Endothelial cell of umbilical vein (primary cell): ENCODE data around the gene ABR.

Experiments used
- CTCF ChIP-seq, 2 donors: IDR thresholded peaks; 1 replicate in 1 of 2; 2 replicates in 1 of 2; pipeline ENCODE4 v1.5.1; 2011; ENCODE audit warnings: low read length in 2 of 2, mild to moderate bottlenecking in 2 of 2, moderate library complexity in 2 of 2, control low read depth in 1 of 2, inconsistent platforms in 1 of 2, low read depth in 1 of 2; ENCODE audit not compliant: insufficient read depth in 1 of 2; ENCODE audit errors: extremely low read depth in 1 of 2
- POLR2A ChIP-seq: IDR thresholded peaks from 2 replicates; pipeline ENCODE4 v1.6.1; 2012; ENCODE audit warnings: low read depth, mild to moderate bottlenecking, control low read depth, low read length
- POLR2AphosphoS5 ChIP-seq: IDR thresholded peaks from 2 replicates; pipeline ENCODE4 v1.6.1; 2012; ENCODE audit warnings: low read depth, mild to moderate bottlenecking, control low read depth, low read length, moderate library complexity; ENCODE audit not compliant: insufficient read depth

GRCh38 chr17:1124896-1125787 lies 54.6 kb downstream of the ABR start:
- TF ChIP-seq POLR2A (no peak), CTCF (IDR thresholded peaks at IDR 0.05; ENCODE audit: extremely low read depth in 1 of 2, insufficient read depth in 1 of 2, low read depth in 1 of 2, low read length in 2 of 2) (no peak), POLR2AphosphoS5 (no peak)
